ENCODE results near the gene ADAMTS17.
"Not testable (repeated sequence)": the region's sequence is repeated elsewhere in the genome, so short reads cannot be mapped to it uniquely, and the experiment has no call there.

Gene ADAMTS17

DNA sequence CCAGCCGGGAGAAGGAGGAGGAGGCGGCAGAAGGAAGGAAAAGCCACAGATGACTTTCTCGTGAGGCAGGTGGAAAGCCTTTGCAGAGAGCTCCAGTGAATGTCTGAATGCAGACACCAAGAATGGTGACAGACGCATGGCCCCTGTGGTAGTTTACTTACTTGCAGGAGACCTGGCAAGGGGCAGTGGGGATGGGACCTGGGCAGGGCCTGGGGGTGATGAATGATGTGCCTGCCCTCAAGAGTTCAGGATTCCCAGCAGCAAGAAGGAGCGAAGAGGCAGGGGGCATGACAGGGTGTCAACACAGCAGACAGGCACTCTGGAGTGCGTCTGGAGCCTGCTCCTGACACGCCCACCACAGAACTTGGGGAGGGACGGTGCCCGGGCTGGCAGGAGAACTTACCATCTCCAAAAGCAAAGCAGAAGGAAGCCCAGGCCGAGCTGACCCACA, 348.1 kb downstream of the ADAMTS17 start:
- no peak for DNase-seq (ENCODE audit: low read depth)

DNA sequence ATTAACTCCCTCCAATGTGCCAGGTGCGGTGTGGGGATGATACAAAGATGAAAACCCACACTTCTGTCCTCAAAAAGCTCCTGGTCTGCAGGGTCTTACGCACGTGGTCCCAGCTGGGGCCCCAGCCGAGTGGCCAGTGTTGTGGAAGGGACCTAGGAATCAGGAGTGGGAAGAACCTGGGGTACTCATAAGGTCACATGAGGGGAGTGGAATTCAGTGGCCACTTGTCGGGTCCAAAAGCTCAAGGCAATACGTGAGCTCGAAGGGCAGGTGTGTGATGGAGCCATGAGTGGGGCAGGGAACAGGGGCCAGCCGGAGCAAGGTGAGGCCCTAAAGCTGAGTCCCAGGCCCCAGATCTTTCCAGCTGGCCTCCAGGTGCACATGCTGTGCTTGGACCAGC, 348.5 kb downstream of the ADAMTS17 start:
- DNase-seq (ENCODE audit: low read depth) = no peak

DNA sequence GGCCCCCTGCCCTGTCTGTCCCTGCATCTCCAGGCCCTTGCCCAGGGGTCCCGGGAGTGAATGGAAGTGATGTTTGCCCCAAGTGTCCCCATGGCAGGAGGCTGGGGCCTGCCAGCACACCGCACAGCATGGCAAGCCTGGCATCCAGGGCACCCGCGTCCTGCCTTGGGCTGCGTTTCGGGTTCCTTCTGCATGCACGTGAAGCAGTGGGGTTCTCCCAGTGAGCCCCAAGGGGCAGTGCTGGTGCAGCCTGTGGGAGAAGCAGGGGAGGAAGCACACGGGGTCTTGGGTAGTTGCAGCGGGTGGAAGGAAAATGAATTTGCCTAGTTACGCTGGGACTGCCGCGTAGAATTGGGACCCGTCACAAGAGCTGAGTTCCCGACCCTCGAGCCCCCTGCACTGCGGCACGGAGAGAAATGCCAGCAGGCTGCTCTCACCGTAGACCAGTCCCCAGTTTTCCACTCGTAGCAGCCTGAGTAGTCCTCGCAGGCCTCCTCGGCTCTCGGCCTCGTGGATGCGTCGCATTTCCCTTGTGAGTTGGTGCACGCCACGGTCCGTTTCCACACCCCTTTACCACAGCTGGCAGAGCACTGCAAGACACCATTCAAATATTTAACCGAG, 349.1 kb downstream of the ADAMTS17 start:
- DNase-seq (ENCODE audit: low read depth) = no peak

DNA sequence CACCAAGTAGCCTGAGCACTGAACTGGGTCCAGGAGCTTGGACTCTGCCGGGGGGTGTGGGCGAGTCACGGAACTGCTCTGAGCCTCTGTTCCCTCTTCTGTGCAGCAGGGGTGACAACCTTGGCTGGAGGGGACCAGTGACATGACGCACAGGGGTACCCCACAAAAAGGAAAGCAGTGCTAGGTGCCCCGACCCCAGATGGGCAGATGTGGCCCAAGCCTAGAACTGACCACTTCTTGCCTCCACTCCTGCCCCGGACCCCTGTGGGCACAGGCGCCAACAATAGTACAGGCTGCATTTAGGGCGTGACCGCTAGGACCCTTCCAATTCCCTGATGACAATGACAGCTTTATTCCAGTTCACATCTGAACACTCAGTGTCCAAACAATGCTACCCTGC, 352.7 kb downstream of the ADAMTS17 start:
- no peak for DNase-seq (ENCODE audit: low read depth)

DNA sequence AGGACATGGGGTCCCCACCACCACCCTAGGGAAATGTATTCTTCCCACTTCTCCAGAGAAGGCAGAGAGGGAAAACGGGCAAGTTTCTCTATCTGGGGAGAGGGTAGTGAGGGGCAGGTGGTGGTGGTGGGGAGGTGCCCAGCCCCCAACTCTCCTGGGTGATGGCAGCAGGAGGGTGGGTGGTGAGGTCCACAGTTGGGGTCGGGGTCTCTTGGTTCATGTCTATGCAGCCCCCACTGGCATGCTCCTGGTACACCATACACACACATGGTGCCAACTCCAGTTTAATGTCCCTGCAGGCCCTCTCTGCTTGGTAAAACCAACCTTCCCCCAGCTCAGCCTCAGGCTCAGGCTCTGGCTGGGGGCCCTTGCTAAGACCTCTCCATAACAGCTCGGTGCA, 354.1 kb downstream of the ADAMTS17 start:
- no peak for DNase-seq (ENCODE audit: low read depth)

DNA sequence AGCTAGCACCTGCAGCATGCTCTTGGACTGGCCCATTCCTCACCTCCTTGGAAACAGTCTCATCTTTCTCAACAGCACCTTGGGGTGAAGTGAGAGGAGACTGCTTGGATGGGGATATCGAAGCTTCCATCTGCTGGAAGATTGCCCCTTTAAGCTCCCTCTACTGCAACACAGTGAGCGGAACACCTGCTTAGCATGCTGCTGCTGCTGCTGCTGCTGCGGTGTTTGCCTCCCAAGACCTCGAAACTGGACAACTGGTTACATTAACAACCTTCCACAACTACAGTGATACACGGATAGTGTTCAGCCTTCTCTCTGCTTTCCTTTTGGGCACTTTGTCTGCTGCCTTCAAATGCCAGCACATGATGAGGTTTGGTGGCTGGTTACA, 354.7 kb downstream of the ADAMTS17 start:
- no peak for DNase-seq (ENCODE audit: low read depth)

DNA sequence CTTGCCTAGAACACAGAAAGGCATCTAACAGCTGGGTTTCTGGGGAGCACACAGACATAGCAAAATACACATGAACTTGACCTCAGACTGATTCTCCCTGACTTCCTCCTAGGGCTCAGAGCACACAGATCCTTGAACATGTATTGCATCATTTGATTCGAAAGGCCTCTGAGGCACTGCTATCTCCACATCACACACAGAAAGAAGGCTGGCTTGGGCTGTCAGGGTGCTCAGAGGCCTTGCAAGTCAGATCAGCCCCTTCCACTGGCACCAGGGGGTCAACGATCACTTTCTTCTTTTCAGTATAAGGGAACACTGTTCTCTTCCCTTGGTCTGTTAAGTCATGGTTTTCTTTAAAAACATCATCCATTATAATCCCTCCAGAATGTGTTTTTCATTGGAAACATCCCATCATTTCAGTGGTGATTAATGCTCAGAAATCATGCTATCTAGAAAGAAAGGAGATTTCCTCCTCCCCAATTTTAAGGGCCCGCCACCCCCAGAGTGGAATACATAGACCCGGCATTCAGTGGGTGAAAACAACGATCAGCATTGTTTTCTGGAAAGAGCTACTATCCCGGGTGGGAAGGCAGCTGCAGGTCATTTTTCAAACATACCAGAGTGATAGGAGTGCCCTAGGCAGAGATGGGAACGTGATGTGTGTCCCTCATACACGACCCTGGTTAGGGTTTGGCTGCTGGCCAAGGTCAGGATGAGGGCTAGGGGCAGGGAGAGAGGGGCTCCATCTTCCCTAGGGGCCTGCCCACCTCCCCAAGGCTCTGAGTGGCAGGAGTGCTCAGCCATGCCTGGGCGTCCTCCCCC, 355.3 kb downstream of the ADAMTS17 start:
- no peak for DNase-seq (ENCODE audit: low read depth)

DNA sequence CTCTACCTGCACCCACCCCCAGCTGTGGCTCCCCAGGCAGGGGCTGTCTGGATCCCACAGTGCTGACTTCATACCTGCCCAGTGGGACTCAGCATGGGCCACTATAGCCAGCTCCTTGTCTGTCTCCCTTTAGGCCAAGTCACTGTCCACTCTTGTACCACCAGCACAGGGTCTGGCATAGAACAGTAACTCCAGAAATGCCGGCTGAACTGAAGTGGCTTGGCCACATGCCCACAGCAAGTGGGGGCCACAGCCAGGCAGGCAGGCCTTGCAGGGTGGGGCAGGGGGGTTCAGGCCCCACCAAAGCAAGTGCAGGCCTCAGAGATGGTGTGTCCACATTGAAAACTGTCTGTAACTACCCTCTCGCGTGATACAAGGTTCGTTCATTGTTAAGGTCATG, 355.9 kb downstream of the ADAMTS17 start:
- no peak for DNase-seq (ENCODE audit: low read depth)

DNA sequence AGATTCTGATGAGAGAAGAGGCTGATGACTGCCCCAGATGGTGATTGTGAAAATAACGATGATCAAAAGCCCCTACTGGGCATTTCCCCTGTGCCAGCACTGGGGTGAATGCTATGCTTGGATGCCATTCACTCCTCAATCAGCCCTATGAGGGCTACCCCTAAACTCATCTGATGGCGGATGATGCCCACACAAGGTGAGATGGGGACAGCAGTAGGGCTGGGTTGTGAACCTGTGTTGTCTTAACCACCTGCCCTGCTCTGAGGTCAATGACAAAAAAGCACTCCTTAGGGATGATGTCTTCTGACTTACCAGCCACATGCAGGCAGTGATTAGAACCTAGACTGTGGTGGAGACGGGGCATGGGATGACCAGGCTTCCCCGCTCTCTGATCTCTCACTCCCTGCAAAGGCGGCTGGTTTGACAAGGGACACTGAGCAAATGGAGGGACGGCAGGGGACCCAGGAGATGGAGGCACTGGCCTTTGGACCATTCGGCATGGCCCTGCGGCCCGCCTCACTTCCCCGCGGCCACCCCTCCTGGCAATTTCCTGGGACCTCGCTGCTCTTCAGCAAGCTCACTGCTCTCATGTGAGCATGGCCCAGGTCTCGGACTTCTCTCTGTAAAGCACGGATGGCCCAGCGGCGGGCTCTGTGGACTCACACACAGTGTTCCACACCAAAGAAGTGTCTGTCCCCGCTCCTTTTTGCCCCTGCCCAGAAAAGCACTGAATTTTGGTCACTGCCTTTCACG, 357.1 kb downstream of the ADAMTS17 start:
- DNase-seq (ENCODE audit: low read depth) = no peak

DNA sequence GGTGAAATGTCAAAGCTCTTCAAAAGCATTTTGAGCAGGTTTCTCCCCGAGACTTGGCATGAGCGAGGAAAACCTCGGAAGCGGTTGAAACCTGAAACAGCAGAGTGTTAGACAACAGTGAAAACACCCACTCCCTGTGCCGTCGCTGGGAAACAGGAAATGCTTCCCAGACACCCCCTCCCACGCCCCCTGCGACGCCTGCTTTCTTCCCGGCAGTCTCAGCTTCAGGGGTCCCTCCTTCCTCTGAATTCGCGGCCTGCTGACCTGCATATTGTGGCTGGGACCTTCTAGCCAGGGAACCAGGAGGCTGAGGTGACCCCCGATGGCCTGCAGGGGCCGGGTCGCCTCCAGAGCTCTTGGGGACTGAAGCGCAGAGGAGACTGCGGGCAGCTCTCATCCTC, 357.9 kb downstream of the ADAMTS17 start:
- no peak for DNase-seq (ENCODE audit: low read depth)

DNA sequence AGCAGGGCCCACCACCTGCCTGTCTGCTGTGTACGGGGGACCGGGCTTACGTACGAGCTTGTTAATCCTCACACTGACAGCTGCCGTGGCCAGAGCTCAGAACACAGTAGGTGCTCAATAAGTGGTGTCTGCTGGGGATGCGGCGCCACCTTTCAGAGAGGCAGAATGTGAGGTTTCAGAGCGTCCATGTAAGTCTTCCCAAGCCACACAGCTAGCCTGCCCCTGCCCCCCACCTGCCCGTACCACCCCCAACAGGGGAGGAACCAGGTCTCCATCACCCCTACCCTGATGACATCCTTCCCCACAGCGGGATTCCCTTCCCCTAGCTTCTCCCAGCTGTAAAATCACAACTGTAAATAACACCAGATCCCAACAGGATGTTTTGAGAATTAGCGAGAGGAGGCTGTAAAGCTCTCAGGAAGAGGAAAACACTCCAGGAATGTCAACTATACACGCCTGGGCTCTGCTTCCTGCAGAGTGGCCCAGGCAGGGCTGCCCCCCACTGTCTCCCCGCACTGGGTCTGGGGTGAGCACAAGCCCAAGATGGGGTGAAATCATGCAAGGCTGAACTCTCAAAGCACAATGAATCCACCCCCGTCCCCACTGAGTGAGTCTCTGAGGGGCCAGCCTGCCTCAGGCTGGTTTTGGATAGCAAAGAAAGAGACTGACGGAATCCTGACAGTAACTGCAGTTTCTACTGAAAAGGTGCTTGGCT, 358.4 kb downstream of the ADAMTS17 start:
- no peak for DNase-seq (ENCODE audit: low read depth)

DNA sequence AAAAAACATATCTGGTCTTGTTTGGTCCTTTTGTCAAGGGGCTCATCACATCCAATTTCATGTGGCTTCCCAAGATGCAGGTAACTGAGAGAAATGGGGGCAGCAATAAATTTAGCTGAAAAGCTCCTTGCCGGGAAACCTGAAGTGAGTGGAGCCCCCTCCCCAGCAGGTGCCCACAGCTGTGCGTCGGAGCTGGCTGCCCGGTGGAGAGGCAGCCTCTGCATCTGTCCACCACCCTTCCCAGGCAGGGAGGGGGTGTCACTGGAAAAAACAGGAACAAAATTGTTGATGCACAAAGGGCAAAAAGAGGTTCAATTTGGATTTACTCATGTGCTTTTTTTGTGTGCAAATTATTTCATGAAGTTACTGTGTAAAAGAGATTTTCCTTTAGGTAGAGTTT, 359.1 kb downstream of the ADAMTS17 start:
- no peak for DNase-seq (ENCODE audit: low read depth)

DNA sequence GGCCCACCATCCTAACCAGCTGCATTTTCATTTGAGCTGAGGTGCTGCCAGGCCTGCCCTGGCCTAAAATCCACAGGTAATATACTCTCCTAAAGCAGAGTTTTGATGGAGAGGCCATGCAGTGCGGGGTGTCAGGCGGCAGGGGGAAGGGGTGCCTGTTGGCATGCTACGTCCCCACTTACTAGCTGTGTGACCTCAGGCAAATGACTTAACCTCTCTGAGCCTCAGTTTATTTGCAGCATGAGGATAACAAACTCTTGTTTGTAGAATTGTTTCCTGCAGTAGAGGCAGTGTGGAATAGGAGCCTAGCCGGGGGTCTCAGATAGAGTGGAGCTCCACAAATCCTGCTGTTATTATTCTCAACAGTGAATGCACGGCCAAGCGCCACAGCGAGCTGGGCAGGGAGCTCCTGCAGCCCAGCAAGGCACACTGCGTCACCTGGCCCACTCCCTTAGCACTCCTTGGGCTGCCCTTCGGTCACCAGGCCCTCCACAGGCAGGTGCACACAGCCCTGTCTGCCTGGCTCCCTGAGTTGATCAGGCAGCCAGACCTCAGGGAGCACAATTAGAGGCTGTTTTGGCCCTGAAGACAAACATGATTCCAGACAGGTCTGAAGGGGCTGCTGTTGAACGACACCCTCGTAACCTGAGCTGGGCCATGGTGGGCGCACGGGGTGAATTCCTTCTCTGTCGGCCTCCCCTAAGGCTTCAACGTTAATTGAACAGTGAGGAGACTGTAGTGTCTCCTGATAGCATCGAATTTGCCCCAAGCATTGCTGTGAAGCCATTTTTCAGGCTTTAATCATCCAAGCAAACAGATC, 359.7 kb downstream of the ADAMTS17 start:
- no peak for DNase-seq (ENCODE audit: low read depth)

DNA sequence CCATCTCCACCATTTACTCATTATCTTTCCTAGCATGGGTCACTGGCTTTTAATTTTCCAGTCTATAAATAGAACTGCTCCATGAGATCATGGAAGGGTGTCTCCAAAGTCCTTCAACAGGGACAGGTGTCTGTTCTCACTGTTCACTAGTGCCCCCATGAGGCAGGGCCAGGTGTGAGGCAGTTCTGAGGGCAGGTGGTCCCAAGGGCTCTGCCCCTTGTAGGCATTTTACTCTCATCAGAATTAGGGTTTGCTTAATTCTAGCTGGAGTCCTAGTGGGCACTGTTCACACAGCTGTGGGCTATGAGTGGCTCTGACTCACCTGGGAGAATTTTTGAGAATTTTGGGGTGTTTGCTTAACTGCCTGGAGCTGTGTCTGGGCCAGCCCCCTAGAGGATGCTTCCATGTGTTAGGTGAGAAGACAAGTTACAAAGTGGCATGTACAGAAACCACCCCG, 360.6 kb downstream of the ADAMTS17 start:
- DNase-seq (ENCODE audit: low read depth) = no peak

DNA sequence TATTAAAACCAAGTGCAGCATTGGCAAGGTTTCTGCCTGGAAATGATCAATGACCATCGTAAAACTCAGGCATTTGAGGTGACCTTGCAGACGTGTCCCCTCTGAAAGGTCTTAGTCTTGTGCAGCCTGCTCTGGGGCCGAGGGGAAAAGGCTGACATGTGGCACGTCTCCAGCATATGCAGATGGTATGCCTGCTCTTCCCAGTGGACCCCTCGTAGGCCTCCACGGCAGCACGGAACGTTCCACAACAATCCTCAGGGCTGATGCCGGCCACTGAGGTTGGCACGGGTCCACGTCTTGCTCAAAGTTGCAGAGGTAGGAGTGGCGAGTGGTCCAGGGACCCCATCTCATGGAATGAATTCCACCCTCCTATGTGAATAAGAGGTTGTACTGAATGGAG, 361.0 kb downstream of the ADAMTS17 start:
- DNase-seq (ENCODE audit: low read depth) = no peak

DNA sequence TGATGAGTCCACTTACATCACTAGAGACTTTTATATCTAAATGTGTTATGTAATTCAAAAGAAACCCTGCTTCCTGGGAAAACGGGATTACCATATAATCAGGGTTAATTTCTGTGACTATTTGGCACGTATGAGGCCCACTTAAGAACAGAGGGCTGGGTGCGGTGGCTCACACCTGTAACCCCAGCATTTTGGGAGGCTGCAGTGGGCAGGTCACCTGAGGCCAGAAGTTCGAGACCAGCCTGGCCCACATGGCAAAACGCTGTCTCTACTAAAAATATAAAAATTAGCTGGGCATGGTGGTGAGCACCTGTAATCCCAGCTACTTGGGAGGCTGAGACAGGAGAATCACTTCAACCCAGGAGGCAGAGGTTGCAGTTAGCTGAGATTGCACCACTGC, 361.9 kb downstream of the ADAMTS17 start:
- DNase-seq (ENCODE audit: low read depth) = not testable (repeated sequence)

DNA sequence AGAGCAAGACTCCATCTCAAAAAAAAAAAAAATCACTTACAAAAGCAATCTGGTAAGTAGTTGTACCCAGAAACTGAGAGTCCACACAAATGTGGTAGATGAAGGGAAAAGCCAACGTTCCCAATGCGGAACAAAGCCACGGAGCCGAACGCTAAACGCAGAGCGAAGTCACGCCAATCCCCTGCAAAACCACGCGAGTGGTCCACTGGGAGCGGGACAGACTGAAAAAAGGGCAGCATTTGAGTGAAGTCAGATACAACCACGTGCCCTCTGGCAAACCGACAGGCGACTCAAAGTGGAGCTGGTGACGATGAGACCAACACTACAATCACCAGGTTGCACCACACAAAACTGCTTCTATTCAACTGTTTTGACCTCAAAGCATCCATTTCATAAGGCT, 362.4 kb downstream of the ADAMTS17 start:
- no peak for DNase-seq (ENCODE audit: low read depth)

DNA sequence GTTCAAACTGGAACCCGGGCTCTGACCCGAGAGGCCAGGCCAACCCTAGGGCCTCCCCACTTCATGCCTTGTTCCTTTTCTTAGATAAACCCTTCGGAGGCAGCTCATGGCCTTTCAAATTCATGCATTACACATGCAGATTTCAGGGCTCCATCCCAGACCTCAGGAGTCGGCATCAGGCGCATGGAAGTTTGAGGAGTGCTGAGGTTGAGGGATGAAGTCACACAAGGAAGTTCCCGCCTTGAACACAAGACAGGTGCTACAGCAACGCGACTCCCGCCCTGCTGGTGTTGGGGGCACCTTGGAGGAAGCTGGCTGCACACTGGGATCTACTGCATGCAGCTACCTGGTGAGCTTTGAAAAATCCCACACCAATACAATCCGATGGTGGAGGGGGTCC, 363.3 kb downstream of the ADAMTS17 start:
- no peak for DNase-seq (ENCODE audit: low read depth)

DNA sequence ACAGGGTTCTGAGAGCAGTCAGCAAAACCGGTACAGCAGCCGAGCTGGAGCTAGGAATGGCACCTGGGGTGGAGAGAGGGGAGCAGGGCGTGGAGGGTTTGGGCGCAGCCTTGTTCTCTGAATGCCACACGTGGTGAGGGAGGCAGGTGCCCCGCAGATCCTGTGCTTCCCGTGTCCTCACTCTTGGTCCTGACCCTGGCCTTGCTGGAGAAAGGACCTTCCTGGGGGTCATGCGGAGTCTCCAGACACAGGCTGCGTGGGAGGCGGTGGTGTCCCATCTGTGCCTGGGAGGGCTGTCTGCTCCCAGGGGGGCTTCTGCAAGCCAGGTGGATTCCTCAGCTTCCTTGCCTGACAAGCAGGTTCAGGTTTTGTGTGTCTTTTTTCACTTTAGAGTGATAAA, 363.8 kb downstream of the ADAMTS17 start:
- DNase-seq (ENCODE audit: low read depth) = no peak

DNA sequence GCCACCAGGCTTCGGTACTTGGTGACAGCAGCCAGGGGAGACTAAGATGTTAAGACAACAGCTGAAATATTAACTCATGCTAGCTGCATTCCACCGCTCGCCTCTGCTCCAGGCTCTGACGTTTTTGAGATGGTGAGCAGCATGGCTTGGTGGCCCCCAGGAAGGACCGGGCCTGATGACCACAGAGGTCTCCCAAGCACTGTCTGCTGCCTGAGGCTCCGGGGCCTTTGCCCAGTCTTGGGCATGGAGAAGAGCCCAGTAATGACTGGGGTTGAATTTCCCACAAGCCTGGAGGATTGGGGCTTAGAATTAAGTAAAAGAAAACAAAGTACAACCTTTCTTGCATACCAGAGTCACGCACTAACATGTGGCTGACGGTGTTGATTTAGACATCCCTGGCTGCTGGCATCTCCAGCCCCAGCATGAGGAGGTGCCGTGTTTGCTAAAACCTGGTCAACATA, 364.9 kb downstream of the ADAMTS17 start:
- no peak for DNase-seq (ENCODE audit: low read depth)

DNA sequence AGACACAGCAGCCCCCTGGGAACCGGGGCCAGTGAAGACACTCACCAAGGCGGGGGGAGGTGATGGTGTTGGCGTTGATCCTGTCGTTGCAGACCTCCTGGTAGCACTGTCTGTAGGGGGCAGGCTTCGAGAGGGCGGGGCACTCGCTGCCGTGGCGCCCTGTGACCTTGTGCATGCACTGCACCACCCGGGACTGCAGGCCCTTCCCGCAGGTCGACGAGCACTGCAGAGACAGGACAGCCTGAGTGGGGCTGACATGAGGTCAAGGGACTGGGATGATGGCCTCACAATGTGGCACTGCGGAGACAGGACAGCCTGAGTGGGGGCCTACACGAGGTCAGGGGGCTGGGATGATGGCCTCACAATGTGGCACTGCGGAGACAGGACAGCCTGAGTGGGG, 365.8 kb downstream of the ADAMTS17 start:
- no peak for DNase-seq (ENCODE audit: low read depth)
